Upper lobe of right lung (tissue), 1 donor: ENCODE data around the gene ANKRD6. TPM values are rescaled to one million over a fixed set of nuclear protein-coding genes. Genes with fewer than 3 reads are reported as not detected.

Source experiments
- ATAC-seq: fragments of 200-7000 bp; cut with Tn5 transposase; one replicate; pipeline ENCODE4 v1.9.1; 2020; ENCODE audit warnings: mild to moderate bottlenecking, moderate library complexity
- DNase-seq: peaks from one replicate; pipeline ENCODE4 v3.0.0-alpha.2; 2020
- H3K27ac ChIP-seq: fragments of 200-600 bp; one replicate; pipeline ENCODE4 v1.8.0; 2022
- H3K27me3 ChIP-seq: fragments of 200-600 bp; one replicate; pipeline ENCODE4 v1.8.0; 2022; ENCODE audit warnings: mild to moderate bottlenecking
- H3K36me3 ChIP-seq: fragments of 200-600 bp; one replicate; pipeline ENCODE4 v1.8.0; 2022
- H3K4me1 ChIP-seq: fragments of 200-600 bp; one replicate; pipeline ENCODE4 v1.8.0; 2022
- H3K4me3 ChIP-seq: fragments of 200-600 bp; one replicate; pipeline ENCODE4 v1.8.0; 2022; ENCODE audit warnings: mild to moderate bottlenecking
- H3K9me3 ChIP-seq: fragments of 200-600 bp; one replicate; pipeline ENCODE4 v1.8.0; 2022
- CTCF ChIP-seq: fragments of 200-600 bp; IDR thresholded peaks from one replicate; pipeline ENCODE4 v1.8.0; 2022; ENCODE audit warnings: antibody characterized with exemption
- intact Hi-C: fragments of 100-400 bp; cut with DNase I; formaldehyde crosslinking; loops from one replicate; pipeline ENCODE4 v1.11.0; 2022
- total RNA-seq: library from RNA; stranded (reverse); fragmentation: NEBNext Ultra II Directional; extraction: Animal tissue kit (Norgen Biotek cat#: 25700); gene quantifications from one replicate; pipeline ENCODE4 v1.2.1, GENCODE V29; 2021
- donor health status: DM: no; HTN: yes; CAD: no; lungs with severe emphysema.

ANKRD6 gene
- total RNA-seq, 1 donor from 2014 or later, result 20.2 TPM

- H3K9me3 ChIP-seq, result no peaks in the 10 kb centered on the region
- H3K27me3 ChIP-seq, result no peaks in the 10 kb centered on the region
- H3K4me3 ChIP-seq, result no peak overlapping the region
- ATAC-seq (no peak), DNase-seq (no peak)
- H3K4me1 ChIP-seq, result no peaks in the 10 kb centered on the region
- TF ChIP-seq CTCF, result no peak
- no peaks in the 10 kb centered on the region for H3K36me3 ChIP-seq
- no peak overlapping the region for H3K27ac ChIP-seq
- intact Hi-C loops, result loop anchor here (5.0 kb wide), 1 partner anchor 174 kb away; the partner anchor contains the start of gene ANKRD6
Measured at GRCh38 chr6:89605861-89606260, 172.9 kb downstream of the ANKRD6 start.

DNA sequence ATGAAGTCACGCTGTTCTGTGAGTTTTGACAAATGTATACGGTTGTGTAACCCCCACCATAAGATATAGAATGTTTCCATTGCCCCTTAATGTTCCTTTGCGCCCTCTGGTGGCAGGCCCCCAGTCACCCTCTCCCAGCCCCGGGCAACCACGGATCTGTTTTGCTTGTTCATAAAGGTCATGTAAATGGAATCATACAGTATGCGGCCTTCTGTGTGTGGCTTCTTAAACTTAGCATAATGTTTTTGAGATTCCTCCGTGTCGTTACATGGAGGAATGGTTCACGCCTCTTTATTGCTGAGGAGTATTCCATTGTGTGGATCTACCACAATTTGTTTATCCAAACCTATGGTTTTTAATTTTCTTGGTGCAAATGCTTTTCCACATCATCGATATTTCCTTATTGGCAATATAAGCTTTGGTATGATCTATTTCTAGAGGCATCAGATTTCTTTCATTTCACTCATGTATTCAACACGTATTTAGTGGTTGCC lies 177.2 kb downstream of the ANKRD6 start:
- H3K4me3 ChIP-seq, result no peak overlapping the region
- no peaks in the 10 kb centered on the region for H3K9me3 ChIP-seq
- peak; percentile 91 for ATAC-seq
- H3K36me3 ChIP-seq, result no peaks in the 10 kb centered on the region
- H3K27me3 ChIP-seq, result no peaks in the 10 kb centered on the region
- TF ChIP-seq CTCF, result peak; percentile 89
- intact Hi-C loops, result no loop called here
- peak; percentile 86 for DNase-seq
- H3K4me1 ChIP-seq, result no peaks in the 10 kb centered on the region
- H3K27ac ChIP-seq, result no peak overlapping the region

DNA sequence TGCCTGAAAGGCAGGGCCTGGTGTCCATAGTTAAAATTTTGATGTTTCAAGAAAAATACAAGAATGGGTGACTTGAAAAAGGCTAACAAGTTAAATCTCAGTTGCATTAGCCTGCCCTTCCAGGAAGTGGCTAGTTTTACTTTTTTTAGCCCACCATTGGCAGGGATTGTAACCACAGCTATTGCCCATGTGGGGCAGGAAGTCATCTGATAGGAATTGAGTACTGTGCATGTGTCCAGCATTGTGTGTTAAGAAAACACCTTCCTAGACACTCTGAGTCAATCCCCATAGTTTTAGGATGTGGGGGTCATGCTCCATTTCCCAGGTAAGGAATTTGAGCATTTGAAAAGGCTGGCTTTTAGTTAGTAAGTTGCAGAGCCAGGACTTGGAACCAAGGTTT lies 178.7 kb downstream of the ANKRD6 start:
- DNase-seq, result no peak
- Histone ChIP-seq H3K4me3 (no peak overlapping the region), H3K9me3 (no peaks in the 10 kb centered on the region), H3K27me3 (no peaks in the 10 kb centered on the region), H3K4me1 (no peaks in the 10 kb centered on the region), H3K27ac (no peak overlapping the region), H3K36me3 (no peaks in the 10 kb centered on the region)
- intact Hi-C loops, result no loop called here
- TF ChIP-seq CTCF, result no peak
- no peak for ATAC-seq

GRCh38 chr6:89612121-89612520 lies 179.2 kb downstream of the ANKRD6 start:
- Histone ChIP-seq H3K36me3 (no peaks in the 10 kb centered on the region), H3K4me3 (no peak overlapping the region), H3K27ac (no peak overlapping the region), H3K4me1 (no peaks in the 10 kb centered on the region), H3K9me3 (no peaks in the 10 kb centered on the region), H3K27me3 (no peaks in the 10 kb centered on the region)
- DNase-seq, result no peak
- no peak for ATAC-seq
- no peak for TF ChIP-seq CTCF
- intact Hi-C loops, result no loop called here

- no peaks in the 10 kb centered on the region for H3K9me3 ChIP-seq
- no peak for DNase-seq
- ATAC-seq, result no peak
- H3K27me3 ChIP-seq, result no peaks in the 10 kb centered on the region
- no peak overlapping the region for H3K4me3 ChIP-seq
- TF ChIP-seq CTCF, result no peak
- H3K4me1 ChIP-seq, result no peaks in the 10 kb centered on the region
- H3K36me3 ChIP-seq, result no peaks in the 10 kb centered on the region
- H3K27ac ChIP-seq, result no peak overlapping the region
- intact Hi-C loops, result no loop called here
Measured at GRCh38 chr6:89613790-89614189, 180.8 kb downstream of the ANKRD6 start.

- Histone ChIP-seq H3K27me3 (no peaks in the 10 kb centered on the region), H3K9me3 (no peaks in the 10 kb centered on the region), H3K4me1 (no peaks in the 10 kb centered on the region), H3K36me3 (no peaks in the 10 kb centered on the region), H3K4me3 (no peak overlapping the region), H3K27ac (no peak overlapping the region)
- TF ChIP-seq CTCF, result no peak
- DNase-seq (no peak), ATAC-seq (no peak)
- intact Hi-C loops, result no loop called here
Measured at GRCh38 chr6:89615882-89616281, 182.9 kb downstream of the ANKRD6 start.
